Ascending aorta (tissue), 2 donors: ENCODE measurements around the gene RBPJ. TPM values are rescaled to one million over a fixed set of nuclear protein-coding genes. Genes with fewer than 3 reads are reported as not detected.
A peak's percentile ranks its signal among the peaks of the same experiment; 100 is the strongest.

Experiments used
- DNase-seq, 2 donors: peaks; one replicate each; pipeline ENCODE4 v3.0.0-alpha.2; 2019; ENCODE audit warnings: low spot score in 2 of 2
- H3K27ac ChIP-seq, 2 donors: fragments of 200-600 bp; sonication (generic); one replicate each; pipeline ENCODE4 v1.5.1; 2016 to 2017; ENCODE audit warnings: mild to moderate bottlenecking in 1 of 2
- H3K27me3 ChIP-seq: fragments of 200-600 bp; sonication (generic); one replicate; pipeline ENCODE4 v1.5.1; 2017
- H3K36me3 ChIP-seq, 2 donors: fragments of 200-600 bp; sonication (generic); one replicate each; pipeline ENCODE4 v1.5.1; 2016
- H3K4me1 ChIP-seq, 2 donors: fragments of 200-600 bp; sonication (generic); one replicate each; pipeline ENCODE4 v1.5.1; 2016 to 2017; ENCODE audit warnings: mild to moderate bottlenecking in 1 of 2
- H3K4me3 ChIP-seq, 2 donors: fragments of 200-600 bp; sonication (generic); one replicate each; pipeline ENCODE4 v1.5.1; 2016 to 2017; ENCODE audit warnings: mild to moderate bottlenecking in 1 of 2
- H3K9me3 ChIP-seq, 2 donors: fragments of 200-600 bp; sonication (generic); one replicate each; pipeline ENCODE4 v1.5.1; 2016
- intact Hi-C: fragments of 100-400 bp; cut with DNase I; formaldehyde crosslinking; loops from one replicate; pipeline ENCODE4 v1.15.1; 2023
- total RNA-seq: library from RNA; depleted of rRNA; stranded (reverse); fragments of >200 nt; gene quantifications from one replicate; pipeline ENCODE4 v1.1.0, GENCODE V29; 2016
- TF ChIP-seq, protein P1 (sequence below), 3 experiments: fragments of 200-600 bp in 2 of 3; fragments of 450-650 bp in 1 of 3; sonication (generic) in 2 of 3; IDR thresholded peaks; one replicate each; pipeline ENCODE4 v1.5.1; 2016 to 2019; ENCODE audit warnings: antibody characterized with exemption in 3 of 3, mild to moderate bottlenecking in 1 of 3, moderate library complexity in 1 of 3

The RBPJ gene
- total RNA-seq, 1 donor from 2014 or later: 17.6 TPM

DNA sequence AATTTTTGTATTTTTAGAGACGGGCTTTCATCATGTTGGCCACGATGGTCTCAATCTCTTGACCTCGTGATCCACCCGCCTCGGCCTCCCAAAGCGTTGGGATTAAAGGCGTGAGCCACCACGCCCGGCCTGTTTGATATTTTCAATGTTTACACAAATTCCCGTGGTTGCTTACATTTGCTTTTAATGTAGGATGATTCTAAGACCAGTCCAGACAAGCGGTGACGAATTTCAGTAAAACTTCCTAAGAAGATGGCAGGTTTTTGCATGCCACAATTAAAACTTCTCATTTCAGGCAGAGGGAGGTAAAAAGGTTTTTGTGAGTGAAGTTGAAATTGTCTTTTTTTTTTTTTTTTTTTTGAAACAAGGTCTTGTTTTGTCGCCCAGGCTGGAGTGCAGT is 41.4 kb upstream of the RBPJ start:
- TF ChIP-seq, protein P1, sequence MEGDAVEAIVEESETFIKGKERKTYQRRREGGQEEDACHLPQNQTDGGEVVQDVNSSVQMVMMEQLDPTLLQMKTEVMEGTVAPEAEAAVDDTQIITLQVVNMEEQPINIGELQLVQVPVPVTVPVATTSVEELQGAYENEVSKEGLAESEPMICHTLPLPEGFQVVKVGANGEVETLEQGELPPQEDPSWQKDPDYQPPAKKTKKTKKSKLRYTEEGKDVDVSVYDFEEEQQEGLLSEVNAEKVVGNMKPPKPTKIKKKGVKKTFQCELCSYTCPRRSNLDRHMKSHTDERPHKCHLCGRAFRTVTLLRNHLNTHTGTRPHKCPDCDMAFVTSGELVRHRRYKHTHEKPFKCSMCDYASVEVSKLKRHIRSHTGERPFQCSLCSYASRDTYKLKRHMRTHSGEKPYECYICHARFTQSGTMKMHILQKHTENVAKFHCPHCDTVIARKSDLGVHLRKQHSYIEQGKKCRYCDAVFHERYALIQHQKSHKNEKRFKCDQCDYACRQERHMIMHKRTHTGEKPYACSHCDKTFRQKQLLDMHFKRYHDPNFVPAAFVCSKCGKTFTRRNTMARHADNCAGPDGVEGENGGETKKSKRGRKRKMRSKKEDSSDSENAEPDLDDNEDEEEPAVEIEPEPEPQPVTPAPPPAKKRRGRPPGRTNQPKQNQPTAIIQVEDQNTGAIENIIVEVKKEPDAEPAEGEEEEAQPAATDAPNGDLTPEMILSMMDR (IDR thresholded peaks at IDR 0.05): no peak
- Histone ChIP-seq H3K36me3 (no peaks in the 10 kb centered on the region), H3K27ac (no peak overlapping the region), H3K27me3 (no peaks in the 10 kb centered on the region), H3K9me3 (no peaks in the 10 kb centered on the region), H3K4me1 (no peaks in the 10 kb centered on the region), H3K4me3 (no peak overlapping the region)
- peak in 1 of 2 donors; percentile 2 for DNase-seq
- intact Hi-C loops: no loop called here

DNA sequence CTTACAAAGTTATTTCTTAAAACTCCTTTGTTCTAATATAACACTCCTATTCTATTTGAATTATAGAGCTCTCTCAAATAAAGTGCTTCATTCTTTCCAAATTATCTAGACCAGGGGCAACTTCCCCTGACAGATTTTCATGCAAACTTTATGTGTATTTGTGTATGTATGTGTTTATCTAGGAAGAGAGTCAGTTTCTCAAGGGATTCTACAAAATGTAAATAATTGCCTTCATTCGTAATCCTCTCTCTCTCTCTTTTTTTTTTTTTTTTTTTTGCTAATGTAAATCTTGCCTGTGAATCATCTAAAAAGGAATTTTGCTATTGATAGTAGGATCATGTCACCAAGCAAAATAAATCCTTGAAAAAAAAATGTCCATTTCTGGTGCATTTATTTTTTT is 38.9 kb upstream of the RBPJ start:
- Histone ChIP-seq H3K4me3 (no peak overlapping the region), H3K27me3 (no peaks in the 10 kb centered on the region), H3K36me3 (no peaks in the 10 kb centered on the region), H3K27ac (no peak overlapping the region), H3K4me1 (no peaks in the 10 kb centered on the region), H3K9me3 (no peaks in the 10 kb centered on the region)
- intact Hi-C loops: no loop called here
- TF ChIP-seq, protein P1 (IDR thresholded peaks at IDR 0.05): no peak
- no peak for DNase-seq

DNA sequence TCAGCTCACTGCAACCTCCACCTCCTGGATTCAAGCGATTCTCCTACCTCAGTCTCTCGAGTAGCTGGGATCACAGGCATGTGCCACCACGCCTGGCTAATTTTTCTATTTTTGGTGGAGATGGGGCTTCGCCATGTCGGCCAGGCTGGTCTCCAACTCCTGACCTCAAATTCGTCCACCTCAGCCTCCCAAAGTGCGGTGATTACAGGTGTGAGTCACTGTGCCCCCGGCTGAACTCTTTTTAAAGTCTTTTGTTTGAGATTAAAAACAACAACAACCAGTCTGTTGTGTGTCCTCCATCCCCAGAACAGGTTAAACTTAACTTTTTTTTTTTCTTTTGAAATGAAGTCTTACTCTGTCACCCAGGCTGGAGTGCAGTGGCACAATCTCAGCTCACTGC is 36.3 kb upstream of the RBPJ start:
- Histone ChIP-seq H3K4me1 (no peaks in the 10 kb centered on the region), H3K27me3 (no peaks in the 10 kb centered on the region), H3K9me3 (no peaks in the 10 kb centered on the region), H3K27ac (no peak overlapping the region), H3K36me3 (no peaks in the 10 kb centered on the region), H3K4me3 (no peak overlapping the region)
- intact Hi-C loops: no loop called here
- TF ChIP-seq, protein P1 (IDR thresholded peaks at IDR 0.05): no peak
- peak in 1 of 2 donors; percentile 30 for DNase-seq

DNA sequence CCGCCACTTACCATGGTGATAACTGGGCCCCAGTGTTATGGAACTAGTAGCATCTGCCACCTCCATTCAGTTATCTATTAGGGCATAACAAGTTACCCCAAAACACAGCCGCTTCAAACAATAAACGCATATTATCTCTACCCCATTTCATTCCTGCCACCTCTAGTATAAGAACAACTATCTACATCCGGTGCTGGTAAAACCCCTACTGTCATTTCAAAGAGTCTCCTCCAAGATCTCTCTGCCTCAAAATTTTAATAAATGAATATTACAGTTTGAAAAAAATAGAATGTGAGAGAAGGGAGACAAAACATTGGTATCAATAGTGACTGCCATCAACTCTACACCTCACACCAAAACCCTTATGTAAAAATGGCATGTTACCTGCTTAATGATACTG is 35.5 kb upstream of the RBPJ start:
- H3K9me3 ChIP-seq: no peaks in the 10 kb centered on the region
- H3K27ac ChIP-seq: no peak overlapping the region
- no peaks in the 10 kb centered on the region for H3K27me3 ChIP-seq
- intact Hi-C loops: no loop called here
- no peak overlapping the region for H3K4me3 ChIP-seq
- H3K4me1 ChIP-seq: no peaks in the 10 kb centered on the region
- TF ChIP-seq, protein P1 (IDR thresholded peaks at IDR 0.05): no peak
- H3K36me3 ChIP-seq: no peaks in the 10 kb centered on the region
- DNase-seq: no peak

DNA sequence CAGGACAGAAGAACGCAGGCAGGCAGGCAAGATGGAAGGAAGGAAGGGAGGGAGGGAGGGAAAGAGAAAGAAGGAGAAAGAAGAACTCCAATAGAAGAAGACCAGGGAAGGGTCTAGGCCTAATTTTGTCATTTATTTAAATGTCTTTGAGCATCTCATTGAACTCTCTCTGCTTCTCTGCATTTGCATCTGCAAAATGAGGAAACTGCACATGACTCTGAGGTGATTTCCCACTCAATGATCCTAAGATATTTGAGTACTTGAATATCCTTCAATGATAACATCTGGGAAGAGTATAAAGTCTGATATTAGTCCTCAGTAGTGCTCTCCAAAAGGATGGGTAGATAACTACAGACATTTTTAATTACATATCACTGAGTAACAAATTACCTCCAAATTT is 33.1 kb upstream of the RBPJ start:
- no peak overlapping the region for H3K4me3 ChIP-seq
- no peaks in the 10 kb centered on the region for H3K36me3 ChIP-seq
- intact Hi-C loops: no loop called here
- no peaks in the 10 kb centered on the region for H3K9me3 ChIP-seq
- no peaks in the 10 kb centered on the region for H3K4me1 ChIP-seq
- no peak for DNase-seq
- H3K27ac ChIP-seq: no peak overlapping the region
- TF ChIP-seq, protein P1 (IDR thresholded peaks at IDR 0.05): no peak
- no peaks in the 10 kb centered on the region for H3K27me3 ChIP-seq

DNA sequence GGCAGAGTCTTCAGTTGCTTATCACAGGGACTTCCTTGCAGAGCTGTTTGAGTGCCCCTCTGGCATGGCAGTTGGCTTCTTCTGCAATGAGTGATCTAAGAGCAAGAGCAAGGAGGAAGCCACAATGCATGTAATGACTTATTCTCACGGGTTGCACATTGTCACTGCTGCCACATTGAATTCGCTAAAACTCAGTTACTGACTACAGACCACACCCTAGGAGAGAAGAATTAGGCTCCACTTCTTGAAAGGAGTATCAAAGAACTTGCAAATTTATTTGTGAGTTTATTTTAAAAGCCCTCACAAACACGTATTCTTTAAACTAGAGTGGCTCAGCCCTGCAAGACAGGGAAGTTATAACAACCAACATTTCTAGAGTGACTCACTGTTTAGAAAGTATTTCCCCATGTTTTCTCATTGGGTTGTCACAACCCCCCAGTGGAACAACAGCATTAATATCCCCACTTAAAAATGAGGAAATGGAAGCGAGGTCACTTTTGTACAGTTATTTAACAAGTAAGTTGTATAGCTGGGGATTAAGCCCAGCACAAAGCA is 32.4 kb upstream of the RBPJ start:
- Histone ChIP-seq H3K9me3 (no peaks in the 10 kb centered on the region), H3K4me3 (no peak overlapping the region), H3K27ac (peak overlapping the region in 1 of 2 donors; percentile 6), H3K36me3 (no peaks in the 10 kb centered on the region), H3K27me3 (no peaks in the 10 kb centered on the region), H3K4me1 (no peaks in the 10 kb centered on the region)
- TF ChIP-seq, protein P1 (IDR thresholded peaks at IDR 0.05): no peak
- DNase-seq: no peak
- intact Hi-C loops: no loop called here
